GM19023 (cell line): ENCODE measurements around the gene CRTC1.

Experiments
- ATAC-seq: cut with Tn5 transposase; IDR thresholded peaks from one replicate; pipeline ENCODE4 v1.9.1; 2021; ENCODE audit warnings: mild to moderate bottlenecking, moderate library complexity; ENCODE audit not compliant: unreplicated experiment

Gene CRTC1

DNA sequence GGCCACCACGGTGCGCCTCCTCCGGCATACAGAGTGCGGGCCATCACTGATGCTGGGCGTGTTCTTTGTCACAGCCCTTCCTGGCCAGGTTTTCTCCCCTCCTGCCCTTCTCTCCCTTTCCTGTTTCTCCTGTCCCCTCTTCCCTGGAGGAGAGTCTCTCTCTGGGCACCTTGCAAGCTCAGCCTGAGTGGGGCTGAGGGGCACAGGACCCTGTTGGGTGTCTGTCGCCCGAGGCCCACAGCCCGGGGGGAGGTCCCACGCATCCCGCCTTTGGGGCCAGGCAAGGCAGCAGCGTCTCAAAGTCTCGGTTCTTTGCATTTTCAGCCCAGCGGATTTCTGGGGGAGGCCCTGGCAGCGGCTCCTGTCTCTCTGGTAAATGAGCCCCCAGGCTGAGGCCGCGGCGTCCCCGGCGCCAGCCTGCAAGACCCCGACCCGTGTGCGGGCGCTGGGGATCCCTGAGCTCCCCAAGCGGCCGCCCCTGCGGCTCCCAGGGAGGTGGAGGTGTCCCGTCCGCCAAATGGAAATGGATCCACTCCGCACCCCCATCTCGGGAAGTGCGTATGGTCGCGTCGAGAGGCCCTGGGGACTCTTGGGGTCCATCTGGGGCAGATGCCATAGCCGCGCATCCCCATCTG lies 60.4 kb downstream of the CRTC1 start:
- ATAC-seq: no peak

DNA sequence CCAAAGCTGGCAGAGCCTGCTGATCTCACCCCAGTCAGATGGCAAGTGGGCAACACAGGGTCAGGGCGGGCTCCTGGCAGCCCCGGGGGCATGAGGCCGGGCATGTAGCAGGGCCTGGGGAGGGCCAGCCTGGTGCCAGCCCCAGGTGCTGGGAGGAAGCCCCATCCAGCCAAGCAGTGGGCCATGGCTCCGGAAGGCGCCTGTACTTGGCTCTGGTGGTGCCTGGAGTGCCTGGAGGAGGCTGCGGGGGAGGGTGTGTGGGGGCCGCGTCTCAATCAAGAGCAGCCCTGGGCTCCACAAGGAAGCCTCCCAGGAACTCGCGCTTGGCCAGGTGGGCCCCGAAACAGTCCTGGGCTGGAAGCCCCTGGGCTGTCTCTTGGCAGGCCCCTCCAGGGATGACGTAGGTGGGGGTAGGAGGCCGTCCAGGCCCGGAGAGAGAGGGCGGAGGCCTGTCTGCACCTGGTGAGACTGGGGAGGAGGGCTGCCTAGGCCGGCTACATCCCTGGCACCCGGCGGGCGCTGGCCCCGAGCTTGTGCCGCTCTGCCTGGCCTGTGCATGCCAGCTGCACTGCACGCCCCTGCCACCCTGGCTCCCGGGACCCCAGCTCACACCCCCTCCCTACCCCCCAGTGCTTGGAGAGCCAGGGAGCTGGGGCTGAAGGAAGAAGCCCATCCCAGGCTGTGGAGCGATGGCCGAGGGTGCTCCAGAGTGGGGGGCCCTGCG lies 61.7 kb downstream of the CRTC1 start:
- ATAC-seq: no peak

DNA sequence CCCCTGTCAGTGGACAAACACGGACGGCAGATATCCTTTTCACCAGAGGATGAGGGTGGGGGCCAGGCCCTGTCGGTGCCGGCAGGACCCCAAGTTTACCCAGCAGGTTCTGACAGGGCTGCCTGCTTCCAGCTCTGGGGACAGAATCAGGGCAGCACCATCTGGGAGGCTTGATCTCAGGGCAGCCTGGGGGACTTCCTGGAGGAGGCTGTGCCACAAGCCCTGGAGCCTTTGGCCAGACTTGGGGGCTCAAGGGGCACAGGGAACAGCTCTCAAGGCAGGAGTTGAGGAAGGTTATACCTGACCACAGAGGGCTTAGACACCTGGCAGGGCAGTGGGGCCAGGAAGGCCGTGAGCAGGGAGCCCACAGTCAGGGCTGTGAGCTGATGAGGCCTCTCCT lies 62.5 kb downstream of the CRTC1 start:
- ATAC-seq: no peak

DNA sequence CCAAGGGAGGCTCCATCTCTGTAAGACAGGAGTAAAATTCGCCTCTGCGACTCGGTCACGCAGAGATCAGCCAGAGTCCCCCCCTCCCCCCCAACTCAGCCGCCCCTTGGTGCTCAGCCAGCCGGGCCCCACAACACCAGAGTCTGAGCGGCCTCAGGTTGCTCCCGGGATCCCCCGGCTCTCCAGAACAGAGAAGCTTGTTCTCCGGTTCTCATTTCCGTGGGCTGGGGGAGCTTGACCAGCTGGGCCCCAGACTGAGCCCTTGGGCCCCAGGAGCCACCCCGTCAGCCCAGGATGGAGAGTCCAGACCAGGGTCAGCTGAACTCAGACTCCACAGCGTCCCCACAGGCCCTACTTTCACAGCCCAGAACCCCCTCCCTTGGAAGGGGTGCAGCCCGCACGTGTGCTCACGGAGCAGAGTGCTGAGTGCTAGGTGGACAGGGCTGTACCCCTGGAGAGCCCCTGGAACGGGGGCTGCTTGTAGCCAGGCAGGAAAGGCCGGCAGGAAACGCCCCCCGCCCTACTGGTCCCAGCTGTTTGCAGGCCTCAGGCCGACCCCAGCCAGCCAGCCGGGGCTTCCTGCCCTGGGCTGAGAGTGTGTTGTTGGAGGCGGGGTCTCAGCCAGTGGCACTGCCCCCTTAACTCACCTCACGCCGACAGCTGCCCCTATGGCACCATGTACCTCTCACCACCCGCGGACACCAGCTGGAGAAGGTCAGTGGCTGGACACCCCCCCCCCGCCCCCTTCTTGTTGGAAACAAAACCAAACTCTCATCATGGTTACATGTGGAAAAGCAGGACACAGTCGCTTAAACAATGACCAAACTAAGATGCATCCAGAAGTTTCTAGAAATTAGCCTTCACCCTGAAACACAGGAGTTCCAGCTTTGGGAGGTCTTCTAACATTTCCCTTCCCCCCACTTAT lies 63.2 kb downstream of the CRTC1 start:
- no peak for ATAC-seq

DNA sequence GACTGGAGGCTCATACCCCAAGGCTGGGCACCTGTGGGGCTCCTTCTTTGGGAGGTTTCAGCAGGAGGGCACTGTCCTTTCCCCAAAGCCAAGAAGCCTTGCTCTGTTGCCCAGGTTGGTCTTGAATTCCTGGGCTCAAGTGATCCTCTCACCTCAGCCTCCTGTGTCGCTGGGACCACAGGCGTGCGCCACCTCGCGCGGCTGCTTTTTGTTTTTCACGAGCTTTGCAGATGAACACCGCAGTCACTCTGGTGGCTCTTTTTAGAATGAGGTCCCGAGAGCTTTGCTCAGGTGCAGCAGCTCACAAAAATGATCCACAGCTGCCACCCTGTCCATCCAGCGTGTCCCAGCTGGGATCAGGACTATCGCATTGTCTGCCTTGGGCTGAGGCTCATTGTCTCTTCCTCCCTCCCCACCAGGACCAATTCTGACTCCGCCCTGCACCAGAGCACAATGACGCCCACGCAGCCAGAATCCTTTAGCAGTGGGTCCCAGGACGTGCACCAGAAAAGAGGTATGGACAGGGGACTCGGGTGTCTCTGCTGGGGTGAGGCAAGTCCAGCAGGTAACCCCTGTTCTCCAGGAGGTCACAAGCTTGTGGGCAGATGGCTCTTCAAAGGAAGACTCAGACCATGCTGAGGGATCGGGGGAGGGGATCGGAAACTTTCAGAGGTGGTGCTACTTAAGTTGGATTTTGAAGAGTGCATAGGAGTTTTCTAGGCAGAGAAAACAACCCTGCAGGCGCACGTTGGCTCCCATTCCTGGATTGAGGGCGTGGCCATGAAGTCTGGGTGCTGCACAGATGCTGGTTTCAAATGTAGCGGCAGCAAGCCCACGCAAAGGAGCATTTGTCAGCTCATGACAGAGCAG lies 66.1 kb downstream of the CRTC1 start:
- no peak for ATAC-seq

DNA sequence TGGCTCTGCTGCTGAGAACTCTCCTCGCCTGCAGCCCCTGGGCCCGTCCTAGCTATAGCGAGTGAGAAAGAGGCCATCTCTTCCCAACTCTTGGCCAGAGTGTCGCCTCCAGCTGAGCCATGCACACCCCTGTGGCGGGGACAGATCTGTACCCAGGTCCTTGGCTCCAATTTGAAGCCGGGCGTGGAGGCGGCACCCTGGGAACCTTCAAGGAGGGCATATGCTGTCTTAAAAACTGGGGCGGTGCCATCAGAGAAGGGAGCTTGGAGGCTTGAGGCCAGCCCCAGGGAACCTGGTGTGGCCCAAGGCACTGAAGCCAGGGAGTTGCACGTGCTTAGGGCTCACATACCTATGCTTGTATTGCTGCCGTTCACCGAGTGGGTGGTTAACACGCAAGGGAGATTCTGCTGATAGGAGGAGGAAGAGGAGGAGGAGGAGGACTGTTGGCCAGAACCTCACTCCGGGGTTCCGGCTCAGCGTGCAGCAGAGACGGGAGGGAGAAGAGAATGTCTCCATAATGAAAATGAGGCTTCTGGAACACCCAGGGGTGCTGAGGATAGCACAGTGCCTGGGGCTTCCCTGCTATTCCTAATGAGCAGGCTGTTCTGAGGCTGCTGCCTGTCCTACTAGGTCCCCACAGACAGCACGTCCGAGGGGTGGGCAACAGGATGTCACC lies 67.0 kb downstream of the CRTC1 start:
- no peak for ATAC-seq

DNA sequence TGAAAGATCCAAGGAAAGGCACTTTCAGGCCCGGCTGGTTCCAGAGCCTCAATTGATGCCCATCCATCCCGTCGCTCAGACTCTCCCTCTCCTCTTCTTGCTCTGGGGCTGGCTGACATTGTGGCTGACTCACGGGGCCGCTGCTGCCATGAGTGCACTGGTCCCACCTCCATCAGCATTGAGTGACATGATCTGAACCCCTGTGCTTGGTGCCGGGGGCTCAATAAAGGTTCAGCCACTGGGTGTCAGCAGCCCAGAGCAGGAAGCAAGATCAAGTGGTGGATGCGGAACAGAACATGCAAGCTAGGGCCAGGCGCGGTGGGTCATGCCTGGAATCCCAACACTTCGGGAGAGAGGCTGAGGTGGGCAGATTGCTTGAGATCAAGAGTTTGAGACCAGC lies 68.1 kb downstream of the CRTC1 start:
- ATAC-seq: no peak

DNA sequence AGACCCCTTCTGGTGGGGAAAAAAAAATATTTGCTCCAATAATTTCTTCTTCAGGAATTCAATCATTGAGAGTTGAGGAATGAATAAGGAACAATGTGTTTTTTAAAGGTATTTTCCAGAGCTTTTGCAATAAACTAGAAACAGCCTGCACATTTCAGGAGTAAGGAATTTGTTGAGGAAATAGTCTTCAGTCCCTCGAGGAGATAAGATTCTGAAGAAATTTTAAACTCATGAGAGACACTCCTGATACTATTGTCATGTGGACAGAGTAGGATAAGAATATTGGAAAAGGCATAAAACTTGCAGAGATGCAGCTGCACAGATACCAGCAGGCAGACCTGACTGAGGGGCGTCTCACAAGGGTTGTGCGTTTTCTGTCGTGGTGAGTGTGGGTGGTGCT lies 71.0 kb downstream of the CRTC1 start:
- no peak for ATAC-seq

DNA sequence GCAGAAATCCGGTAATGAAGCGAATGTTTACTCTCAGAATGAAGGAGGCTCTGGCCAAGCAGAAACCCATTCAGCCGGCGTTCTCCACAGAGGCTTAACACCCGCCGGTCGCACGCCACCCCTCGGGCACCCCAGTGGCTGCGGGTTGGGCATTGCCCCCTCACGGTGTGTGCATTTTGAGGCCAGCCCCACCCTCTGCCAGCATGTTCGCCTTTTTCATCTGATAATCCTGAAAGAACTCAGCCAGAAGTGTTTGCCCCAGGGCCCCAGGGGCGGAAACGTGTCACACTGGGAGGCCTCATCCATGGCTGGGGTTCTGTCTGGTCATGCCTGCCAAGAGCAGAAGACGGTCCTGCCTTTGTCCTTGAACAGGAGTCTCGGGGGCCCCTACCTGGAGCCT lies 73.4 kb downstream of the CRTC1 start:
- no peak for ATAC-seq

DNA sequence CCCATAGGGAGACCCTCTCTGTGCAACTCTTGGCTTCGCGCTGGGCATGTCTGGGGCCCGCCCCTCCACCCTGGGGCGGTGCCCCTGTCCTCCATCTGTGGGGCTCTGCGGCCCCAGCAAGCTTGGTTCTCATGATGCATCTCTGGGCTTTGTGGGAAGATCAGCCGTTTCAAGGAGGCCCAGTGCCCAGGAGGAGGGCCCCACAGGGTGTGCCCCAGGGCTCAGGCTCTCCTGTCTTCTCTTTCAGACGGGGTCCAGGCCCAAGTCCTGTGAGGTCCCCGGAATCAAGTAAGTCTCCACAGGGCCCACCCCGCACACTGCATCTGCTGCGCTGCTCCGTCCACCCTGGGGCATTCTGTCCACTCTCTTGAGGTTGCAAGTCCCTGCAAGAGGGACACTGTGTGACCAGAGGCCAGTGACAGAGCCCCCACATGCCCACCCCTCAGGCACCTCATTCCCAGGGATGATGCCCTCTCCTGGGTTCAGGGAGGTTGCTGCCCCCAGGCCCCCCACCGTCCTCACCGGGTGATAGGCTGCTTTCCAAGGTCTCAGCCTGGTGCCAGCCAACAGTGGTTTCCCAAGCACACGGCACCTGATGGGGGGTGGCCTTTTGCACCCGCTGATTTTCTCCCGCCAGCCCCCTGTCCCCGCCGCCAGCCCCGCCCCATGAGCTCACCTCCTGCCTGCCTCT lies 76.0 kb downstream of the CRTC1 start:
- ATAC-seq: no peak

DNA sequence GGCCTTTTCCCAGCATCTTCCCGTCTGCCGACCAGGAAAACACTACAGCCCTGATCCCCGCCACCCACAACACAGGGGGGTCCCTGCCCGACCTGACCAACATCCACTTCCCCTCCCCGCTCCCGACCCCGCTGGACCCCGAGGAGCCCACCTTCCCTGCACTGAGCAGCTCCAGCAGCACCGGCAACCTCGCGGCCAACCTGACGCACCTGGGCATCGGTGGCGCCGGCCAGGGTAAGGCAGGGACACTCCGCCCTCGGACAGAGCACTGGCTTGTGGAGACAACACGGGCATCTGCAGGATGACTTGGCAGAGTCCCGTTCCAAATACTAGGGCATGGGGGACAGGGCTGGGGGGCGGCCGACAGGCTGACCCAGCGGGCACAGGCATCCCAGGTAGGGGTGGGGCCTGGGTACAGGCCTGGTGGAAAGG lies 76.5 kb downstream of the CRTC1 start:
- no peak for ATAC-seq

DNA sequence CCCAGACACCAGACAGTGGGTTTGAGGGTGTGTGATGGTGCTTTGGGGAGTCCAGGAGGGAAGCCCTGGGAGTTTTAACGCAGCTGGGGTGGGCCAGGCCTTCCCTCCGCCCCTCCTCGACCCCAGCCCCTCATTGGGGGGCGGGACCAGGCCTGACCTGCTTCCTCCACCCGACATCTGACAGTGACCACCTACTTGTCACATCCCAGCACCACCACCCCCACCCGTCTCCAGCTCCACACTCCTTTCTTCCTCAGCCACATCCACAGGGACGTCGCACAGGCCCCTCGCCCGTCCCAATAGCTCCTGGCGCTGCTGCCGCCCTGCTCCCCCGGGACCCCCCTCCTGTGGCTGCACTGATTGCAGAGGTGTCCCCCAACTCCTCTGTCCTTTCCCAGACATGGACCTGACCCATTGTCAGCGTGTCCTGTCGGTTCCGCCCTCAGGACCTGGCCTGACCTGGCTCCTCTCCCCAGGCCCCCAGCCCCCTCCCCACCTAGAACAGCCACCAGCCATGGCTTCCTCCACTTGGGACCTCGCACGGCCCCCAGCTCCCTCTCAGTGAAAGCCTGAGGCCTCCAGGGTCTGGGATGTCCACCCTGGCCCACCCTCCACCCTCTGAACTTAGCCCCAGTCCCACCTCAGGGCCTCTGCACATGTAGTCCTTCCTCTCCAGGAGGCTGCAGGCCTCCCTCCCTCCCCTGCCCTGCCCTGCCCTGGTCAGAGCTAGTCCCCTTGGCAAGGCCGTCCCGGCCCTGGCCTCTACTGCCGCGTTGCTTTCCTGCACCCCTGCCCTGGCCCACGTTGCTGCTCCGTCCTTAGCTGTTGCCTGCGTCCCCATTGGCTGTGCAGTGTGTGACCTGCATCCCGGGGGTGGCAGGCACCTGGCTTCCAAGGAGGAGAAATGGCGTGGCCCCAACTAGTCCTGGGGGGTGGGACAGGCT lies 77.2 kb downstream of the CRTC1 start:
- no peak for ATAC-seq

DNA sequence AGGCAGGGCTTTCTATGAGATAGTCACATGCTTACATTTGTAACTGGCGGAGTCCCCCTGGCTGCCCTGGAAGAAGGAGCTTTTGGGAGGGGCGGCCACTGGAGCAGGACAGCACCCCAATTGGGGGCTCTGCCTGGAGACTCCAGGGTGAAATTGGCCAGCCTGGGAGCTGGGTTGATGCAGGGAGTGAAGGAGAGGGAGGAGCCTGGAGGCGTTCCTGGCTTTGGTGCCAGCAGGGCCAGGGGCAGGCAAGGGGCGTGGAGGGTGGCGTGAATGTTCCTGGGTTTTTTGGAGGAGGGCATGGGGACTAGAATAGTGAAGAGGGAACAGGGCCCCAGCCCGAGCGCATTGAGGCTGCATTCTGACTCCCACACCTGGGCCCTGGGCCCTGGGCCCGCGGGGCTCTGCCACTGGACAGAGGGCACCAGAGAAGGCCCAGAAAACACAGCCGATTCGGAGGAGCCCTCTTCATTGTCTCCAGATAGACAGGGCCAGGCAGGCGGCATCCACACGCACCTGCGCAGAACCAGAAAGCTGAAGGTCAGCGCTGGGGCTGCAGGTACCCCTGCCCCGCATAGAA lies 78.1 kb downstream of the CRTC1 start:
- no peak for ATAC-seq

DNA sequence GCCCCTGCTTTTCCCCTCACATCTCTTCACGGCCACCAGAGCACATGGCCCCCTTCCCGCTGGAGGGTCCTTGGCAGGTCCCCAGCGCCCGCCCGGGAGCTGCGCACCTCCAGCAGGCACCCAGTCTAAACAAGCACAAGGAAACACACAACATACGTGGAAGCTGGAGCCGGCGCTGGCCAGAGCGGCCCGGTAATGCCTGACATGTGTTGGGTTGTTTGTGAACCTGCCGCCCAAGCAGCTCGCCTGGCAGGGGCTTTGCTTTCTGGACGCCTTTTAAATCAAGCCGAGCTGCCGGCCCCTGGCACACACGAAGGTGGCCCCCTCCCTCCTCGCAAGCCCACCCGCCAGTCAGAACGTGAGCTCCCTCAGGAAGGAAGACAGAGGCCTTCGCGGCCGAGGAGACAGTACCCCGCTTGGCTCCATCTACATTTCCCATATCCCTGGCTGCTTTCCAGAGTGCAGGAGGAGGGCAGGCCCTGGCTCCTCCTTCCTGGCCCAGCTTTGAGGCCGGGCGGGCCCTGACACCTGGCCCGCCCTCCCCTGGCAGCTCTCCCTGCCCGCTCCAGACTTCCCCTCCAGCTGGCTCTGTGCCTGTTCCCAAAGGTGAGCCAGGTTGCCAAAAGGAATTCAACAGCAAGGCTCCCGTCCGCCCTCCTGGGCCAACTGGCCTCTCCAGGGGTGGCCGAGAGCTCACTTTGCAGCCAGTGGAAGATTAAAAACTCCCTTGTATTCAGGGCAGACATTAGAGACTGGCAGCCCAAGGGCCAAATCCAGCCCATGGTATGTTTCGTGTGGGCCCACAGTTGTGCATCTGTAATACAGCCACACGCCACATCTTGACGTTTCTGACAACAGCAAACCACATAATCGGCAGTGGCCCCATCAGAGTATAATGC lies 78.9 kb downstream of the CRTC1 start:
- ATAC-seq: no peak

DNA sequence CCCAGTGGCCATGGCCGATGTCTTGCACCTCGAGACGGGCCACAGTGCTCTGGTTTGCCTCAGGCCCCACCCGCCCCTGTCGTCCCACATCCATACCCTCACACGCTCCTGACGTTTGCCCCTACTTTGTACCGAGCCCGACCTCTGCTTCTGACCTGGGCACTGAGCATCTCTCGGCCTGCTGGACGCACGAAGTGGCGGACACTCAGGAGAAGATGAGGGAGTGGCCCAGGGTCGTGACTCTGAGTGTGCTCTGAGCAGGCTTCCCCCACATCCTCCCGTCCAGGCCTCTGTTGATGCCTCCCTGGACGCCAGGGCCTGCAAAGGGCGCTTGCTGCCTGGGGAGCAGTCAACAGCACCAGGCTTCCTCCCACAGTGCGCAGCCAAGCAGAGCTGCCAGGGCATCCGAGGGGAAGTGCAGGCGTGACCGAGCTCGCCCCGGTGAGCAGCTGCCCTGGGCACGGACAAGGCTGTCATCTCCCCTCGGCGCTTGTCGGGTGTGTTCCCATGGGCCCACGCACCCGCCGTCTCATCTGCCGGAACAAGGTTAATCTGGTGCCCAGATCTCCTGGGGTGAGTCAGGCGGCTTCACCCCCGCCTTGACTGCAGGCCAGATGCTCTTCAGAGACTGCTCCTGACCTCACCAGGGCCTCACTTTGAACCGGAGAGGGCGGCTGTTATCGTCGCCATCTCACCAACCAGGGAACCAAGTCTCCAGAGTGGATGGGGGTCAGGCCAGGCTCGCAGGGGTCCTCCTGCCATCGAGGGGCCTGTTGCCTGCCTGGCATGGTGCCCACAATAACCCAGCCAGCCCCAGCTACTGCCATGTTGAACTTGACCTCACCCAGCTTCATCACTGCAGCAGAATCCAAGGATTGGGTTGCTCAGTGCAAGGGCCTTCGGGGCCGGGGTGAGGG lies 80.5 kb downstream of the CRTC1 start:
- ATAC-seq: no peak

DNA sequence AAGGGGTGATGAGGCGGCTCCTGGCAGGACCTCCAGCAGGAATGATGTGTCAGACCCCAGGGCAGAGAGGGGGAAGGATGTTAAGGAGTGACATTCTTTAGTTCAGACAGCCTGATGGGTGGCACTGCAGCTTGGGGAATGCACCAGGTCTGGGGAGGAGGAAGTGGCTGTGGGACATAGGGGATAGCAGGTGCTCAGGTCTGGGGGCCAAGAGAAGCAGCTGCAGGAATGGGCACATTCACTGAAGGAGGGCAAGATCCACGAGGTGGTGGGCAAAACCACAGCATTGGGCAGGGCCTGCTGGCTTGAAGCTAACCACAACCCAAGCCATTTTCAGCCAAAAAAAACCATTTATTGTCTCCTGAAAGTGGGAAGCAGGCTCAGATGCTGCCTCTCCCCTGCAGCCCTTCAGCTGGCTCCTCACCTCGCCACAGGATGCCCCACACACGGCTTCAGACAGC lies 81.1 kb downstream of the CRTC1 start:
- ATAC-seq: no peak
